GM18907 (cell line): Measurements from ENCODE around the gene EIF4G2.
"Not testable (repeated sequence)": the region's sequence is repeated elsewhere in the genome, so short reads cannot be mapped to it uniquely, and the experiment has no call there.

Experiments used
- ATAC-seq: cut with Tn5 transposase; IDR thresholded peaks from one replicate; pipeline ENCODE4 v1.9.1; 2021; ENCODE audit warnings: mild to moderate bottlenecking, moderate library complexity; ENCODE audit not compliant: unreplicated experiment

EIF4G2 gene

DNA sequence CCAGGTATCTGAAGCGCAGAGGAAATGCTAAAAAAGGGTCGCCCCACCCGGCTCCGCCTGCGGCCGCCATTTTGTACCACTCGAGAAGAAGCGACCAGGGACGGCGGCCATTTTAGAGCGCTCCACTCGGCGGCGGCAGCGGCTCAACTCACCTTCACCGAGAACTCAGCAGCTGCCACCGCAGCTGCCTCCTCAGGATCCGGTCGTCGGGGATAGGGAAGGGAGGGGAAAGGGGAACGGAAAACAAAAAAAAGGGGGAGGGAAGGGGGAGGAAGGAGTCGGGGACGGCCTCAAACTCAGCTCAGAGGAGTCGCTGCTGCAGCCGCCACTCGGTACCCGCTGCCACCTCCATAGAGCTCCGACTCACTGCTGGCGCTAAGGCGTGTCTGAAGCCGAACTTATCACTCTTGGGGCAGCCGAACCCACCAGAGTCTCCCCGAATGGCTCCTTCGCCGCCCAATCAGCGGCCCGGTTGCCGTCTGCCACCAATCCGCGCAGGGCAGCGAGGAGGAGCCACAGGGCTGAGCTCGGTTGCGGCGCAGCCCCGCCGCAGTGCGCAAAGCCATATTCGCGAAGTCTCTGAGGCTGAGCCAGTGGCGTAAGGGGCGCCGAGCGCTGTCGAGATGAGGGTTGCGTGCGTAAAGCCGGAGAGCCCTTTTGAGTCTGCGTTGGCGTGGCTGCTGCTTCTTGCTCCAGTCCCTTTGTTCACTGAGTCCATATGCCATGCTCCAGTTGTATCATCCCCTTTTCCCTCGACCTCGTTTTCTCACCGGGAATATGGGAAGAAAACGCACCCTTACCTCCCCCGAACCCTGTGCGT lies at the start of gene EIF4G2:
TSS of gene EIF4G2 (minus strand) at position 374 of the 820 bp plus-strand sequence.
- peak; percentile 97 for ATAC-seq

DNA sequence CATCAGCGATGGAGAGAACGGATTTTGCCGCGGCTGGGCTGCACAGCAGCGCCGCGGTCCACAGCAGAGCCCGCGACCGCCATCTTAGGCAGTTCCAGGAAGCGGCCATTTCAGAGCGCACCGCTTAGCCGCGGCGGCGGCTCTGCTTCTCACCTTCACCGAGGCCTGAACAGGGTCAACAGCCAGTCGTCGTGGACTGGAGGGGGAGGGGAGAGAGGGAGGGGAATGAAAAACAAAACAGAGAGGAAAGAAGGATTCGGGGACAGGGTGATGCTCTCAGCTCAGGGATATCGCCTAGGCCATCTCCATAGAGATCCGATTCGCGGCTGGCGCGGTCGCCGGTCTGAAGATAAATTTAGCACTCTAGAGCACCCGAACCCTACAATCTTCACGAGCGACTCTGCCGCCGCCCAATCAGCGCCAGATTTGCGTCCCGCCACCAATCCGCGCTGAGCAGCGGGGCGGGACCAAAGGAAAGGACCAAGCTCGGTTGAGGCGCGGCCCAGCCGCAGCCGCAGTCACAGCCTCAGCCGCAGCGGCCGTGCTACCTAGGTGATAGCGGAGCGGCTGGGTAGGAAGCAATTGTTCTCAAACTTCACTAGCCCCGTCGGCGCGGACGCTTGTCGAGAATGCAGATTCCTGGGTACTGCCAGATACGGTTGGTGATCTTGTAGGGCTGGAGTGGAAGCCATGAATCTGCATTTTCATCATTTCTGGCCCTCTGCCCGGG lies 49.1 kb upstream of the EIF4G2 start, which contains the start of gene ZBED5:
TSS of gene ZBED5 (minus strand) at position 345 of the 730 bp plus-strand sequence. CDS start 3,108 bp downstream, outside the sequence.
- peak; percentile 92 for ATAC-seq

DNA sequence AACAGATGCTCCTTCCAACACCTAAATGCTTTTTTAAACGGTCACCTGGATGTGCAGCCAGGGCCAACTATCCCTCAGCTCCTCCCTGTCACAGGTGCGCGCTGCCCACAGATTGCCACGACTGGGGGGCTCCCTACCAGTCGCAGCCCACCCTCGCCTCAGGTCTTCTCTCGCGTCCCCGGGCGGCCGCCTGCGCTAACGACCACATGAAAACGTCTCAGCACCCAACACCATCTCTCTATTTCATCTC lies 48.7 kb upstream of the EIF4G2 start:
- peak; percentile 26 for ATAC-seq

DNA sequence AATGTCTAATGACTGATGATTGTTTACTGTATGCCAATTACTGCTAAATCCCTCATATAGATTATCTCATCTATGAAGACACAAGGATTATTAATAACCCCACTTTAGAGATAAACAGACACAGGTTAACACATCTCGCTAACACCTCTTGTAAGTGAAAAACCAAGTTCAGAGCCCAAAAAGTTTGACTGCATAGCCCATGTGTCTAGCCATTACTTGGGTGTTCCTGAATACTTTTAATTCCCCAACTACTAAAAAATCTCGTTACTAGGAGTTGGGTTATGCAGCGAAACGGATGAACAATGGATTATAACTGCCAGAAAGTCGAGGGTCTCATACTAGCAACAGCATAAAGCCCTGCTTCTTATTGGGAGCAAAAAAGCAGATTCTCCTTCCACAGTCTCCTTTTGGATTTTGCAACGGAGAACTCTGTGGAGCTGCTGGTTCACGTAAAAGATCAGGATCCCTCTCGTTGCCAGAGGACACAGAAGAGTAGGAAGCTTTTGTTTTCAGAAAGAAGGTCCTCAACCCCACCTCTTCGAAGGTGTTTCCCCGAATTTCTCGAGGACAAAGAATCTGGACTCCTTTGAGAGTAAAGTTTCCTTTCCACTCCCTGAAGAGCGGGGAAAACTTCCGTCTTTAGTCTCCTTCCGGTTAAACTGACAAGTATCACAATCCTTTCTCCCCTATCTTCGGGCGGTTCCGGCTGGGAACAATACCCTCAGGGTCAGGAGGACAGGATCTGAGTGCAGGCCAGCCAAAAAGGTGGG lies 48.1 kb upstream of the EIF4G2 start:
- peak; percentile 5 for ATAC-seq

DNA sequence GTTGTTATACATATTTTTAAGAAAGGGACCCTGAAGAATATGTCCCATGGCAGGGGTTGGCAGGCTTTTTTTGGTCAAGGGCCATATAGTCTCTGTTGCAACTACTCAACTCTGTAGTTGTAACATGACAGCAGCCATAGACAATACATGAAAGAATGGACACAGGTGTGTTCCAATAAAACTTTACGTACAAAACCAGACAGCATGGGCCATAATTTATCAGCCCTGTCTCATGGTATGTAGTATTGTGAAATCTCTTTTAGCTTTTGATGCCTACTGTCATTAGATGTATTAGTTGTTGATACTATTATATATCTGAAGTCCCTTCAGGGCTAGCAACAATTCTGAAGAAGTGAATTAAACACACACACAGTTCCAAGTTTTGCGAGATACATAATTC lies 46.6 kb upstream of the EIF4G2 start:
- ATAC-seq, result no peak

DNA sequence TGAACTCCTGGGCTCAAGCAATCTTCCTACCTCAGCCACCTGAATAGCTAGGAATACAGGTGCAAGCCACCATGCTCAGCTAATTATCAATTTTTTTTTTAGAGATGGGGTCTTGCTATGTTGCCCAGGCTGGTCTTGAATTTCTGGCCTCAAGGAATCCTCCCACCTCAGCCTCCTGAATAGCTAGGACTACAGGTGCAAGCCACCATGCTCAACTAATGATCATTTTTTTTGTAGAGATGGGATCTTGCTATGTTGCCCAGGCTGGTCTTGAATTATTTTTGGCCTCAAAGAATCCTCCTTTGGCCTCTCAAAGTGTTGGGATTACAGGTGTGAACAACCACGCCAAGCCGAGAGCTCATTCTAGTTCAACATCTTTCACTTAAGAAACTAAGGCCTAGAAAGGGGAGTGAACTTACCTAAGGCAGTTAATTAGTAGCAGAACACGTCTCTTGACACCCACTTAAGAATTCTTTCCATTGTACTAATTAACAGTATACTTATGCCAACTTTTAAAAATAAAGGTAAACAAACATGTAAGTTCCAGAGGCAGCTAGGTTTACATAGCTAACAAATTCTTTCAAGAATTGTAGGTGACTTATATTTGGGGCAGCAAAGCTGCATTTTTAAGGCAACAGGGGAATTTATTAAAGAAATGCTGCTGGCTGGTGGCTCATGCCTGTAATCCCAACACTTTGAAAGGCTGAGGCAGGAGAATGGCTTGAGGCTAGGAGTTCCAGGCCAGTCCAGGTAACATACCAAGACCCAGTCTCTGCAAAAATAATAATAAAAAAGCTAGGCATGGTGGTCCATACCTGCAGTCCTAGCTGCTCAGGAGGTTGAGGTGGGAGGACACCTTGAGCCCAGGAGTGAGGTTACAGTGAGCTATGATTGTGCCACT lies 39.5 kb upstream of the EIF4G2 start:
- no peak for ATAC-seq

DNA sequence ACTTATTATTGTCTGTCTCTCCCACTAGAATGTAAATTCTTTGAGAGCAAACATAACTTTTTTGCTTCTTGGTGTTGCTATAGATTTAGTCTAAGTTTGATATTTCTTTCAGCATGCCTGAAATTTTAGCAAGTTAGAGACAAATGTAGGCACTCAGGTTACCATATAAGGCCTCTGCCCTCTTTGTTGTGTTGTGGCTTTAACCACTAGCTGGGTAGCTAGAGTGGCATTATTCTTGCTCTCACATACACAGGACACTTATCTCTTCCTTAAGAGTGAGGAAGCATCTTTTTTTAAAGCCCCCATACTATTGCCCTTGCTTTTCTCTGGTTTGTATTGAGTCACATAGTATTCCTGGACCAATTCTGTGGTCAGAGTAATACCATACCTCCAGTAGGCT lies 37.9 kb upstream of the EIF4G2 start:
- ATAC-seq, result no peak

DNA sequence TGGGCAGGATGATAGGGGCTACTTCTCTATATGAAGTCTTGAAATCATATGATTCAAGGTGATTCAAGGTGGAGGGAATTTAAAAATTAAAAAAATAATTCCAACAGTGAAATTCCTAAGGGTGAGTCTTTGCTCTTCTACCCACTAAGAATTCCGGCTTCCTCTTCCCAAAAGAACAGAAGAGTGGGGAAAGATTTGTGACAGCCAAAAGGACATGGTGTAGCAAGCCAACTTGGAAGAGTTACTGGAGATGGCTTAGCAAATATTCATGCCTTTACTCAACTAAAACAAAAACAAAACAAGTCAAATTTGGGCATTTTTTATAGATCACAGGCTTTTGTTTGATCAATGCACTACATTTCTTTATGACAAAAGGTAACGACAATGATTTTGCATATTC lies 36.9 kb upstream of the EIF4G2 start:
- ATAC-seq, result no peak

DNA sequence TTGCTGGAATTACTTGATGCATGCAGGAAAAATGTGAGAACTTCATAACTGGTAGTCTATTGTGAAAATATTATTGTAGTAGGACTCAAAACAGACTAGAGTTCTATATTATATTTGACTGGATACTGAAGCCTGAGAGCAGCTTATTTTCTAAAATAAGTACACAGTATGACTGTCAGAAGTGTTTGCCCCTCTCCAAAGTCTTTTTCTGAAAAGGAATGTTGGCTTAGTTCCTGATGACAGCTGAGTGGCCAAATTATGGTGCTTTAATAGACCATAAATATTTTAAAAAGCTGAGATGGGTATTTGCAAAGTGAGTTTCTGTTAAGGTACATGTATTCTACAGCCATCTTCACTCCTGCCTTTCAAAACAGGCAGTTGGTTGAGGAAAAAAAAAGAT lies 36.1 kb upstream of the EIF4G2 start:
- ATAC-seq, result no peak

DNA sequence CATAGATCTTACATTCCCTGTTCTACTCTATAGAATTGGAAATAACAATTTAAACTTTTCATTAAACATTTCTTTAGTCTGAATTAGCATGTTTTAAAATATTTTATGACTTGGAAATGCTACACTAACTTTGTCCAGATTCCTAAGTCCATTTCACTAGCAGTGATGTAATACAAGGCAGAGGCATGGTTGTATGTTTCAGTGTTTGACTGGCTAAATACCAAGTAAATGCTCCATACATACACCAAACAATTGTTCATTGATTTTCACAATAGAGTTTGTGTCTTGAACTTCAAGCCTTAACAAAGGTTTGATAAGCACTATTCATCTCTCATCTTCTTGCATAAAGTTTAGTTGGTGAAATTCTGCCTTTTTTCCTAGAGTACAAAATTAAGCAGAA lies 35.6 kb upstream of the EIF4G2 start:
- no peak for ATAC-seq

DNA sequence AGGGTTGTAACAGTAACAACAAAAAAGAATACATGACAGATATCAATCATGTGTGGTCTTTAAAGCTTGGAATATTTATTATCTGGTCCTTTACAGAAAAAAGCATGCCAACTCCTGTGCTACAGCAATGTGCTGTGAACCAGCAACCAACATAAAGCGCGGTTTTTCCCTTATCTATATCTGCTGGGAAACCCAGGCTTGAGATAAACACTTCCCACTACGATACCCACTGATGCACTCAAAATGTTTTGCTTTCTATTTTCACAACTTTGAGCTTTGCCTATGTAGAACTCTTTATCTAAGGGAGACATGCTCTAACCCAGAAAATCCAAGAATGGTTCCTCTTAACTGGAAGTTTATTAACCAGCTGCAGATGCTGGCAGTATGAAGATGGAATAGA lies 30.2 kb upstream of the EIF4G2 start:
- ATAC-seq, result no peak

DNA sequence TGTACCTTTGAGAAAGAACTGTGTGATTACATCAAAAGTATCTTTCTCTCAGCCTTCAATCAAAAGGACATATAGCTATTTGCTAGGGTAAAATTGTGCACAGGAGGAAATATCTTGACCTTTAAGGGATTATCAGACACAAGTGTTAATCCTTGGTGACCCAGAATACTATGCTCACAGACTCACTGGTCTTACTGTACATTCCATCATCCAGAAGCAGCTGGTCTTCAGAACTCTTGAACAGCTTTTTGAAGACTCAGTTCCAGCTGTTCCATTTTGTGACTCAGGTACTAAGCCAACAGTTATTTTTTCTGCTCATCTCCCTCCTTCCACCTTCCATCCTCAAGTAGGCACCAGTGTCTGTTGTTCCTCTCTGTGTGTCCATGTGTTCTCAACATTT lies 29.4 kb upstream of the EIF4G2 start:
- no peak for ATAC-seq

DNA sequence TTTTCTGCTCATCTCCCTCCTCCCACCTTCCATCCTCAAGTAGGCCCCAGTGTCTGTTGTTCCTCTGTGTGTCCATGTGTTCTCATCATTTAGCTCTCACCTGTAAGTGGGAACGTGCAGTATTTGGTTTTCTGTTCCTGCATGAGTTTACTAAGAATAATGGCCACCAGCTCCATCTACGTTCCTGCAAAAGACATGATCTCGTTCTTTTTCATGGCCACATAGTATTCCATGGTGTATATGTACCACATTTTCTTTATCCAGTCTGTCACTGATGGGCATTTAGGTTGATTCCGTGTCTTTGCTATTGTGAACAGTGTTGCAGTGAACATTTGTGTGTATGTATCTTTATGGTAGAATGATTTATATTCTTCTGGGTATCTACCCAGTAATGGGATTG lies 28.2 kb upstream of the EIF4G2 start:
- ATAC-seq, result not testable (repeated sequence)

DNA sequence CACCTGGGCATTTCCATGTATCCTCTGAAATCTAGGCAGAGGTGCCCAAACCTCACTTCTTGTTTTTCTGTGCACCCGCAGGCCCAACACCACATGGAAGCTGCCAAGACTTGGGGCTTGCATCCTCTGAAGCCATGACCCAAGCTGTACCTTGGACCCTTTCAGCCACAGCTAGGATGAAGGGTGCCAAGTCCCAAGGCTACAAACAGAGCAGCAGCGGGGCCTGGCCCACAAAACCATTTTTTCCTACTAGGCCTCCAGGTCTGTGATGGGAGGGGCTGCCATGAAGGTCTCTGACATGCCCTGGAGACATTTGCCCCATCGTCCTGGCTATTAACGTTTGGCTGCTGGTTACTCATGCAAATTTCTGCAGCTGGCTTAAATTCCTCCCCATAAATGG lies 20.4 kb upstream of the EIF4G2 start:
- ATAC-seq, result no peak

DNA sequence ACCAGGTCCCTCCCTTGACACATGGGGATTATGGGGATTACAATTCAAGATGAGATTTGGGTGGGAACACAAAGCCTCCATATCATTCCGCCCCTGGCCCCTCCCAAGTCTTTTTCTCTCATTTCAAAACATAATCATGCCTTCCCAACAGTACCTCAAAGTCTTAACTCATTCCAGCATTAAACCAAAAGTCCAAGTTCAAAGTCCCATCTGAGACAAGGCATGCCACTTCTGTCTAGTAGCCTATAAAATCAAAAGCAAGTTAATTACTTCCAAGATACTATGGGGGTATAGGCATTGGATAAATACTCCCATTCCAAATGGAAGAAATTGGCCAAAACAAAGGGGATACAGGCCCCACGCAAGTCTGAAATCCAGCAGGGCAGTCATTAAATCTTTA lies 19.7 kb upstream of the EIF4G2 start:
- ATAC-seq, result no peak

DNA sequence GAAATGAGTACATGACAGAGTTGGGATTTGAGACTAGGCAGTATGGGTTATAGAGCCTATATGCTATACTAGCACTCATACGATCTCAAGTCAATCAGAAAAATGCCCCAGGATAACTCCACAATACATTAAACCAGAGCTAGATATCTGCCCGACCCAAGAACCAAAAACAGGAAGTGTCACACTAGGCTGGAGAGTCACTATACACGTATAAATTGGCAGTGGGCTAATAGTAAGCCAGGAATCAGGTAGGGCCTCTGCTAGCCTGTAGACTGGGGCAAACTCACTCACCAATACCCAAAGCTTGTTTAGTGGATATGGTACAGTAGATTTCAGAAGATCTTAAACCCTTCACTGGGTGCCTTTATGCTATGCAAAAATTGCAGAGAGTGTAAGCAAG lies 16.2 kb upstream of the EIF4G2 start:
- ATAC-seq, result peak; percentile 76

DNA sequence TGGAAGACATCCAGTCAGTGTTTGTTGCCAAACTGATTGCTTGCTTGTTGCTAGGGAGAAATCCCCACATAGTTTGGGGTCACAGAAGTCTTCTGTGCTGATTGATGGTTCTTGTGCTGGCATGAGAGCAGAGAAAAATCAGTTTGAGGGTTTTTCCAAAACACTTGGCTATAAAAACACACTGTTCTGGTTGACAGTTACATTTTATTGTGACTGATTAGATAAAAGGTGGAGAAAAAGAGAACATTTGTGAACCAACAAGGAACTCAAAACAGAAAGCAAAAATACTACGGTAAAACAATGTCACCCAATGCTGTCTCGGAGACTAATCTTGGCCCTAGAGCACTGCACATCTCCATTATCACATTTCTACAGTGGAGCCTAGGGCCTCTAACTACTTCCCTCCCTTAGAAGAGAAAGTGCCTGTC lies 14.4 kb upstream of the EIF4G2 start:
- no peak for ATAC-seq

DNA sequence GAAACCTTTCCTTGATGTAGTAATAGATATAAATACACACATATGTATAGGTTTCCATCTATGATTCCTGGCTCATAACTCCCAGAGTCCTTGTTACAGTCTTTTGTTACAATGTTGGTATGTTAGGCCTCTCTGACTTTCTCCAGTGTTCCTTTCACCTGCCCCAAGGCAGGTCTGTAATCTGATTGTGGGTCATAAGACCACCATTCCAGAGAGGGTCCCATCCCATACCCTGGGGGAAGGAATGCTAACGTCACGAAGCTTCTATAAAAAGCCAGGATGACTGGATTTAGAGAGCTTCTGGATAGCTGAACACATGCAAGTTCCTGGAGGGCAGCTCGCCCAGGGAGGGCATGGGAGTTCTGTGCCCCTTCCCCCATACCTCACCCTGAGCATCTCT lies 13.8 kb upstream of the EIF4G2 start:
- not testable (repeated sequence) for ATAC-seq

DNA sequence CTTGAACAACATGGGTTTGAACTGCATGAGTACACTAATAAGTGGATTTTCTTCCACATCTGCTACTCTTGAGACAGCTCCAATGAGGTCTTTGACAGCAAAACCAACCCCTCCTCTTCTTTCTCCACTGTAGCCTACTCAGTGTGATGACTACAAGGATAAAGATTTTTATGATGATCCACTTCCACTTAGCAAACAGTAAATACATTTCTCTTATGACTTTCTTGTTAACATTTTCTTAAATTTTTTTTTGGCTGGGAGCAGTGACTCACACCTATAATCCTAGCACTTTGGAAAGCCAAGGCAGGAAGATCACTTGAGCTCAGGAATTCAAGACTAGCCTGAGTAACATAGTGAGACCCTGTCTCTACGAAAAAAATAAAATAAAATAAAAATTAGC lies 9.9 kb upstream of the EIF4G2 start:
- ATAC-seq, result no peak

DNA sequence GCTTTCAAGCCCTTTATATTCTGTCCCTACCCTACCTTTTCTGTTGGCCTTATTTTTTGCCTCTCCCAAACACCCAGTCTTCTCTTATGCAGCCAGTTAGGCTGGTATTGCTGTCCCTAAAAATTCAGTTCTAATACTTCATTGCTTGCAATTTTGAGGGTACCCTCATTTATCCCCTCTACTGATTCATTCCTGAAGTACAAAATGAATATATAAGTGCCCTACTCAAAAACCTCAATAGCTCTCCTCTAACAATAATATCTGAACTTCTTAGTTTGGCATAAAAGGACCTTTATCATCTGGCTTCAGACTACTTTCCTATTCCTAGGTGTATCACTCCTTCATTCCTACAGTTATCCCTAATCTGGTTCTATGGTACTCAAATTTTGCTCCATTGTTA lies 5.2 kb upstream of the EIF4G2 start:
- no peak for ATAC-seq
